Endometrial microvascular endothelial cells (primary cell): Measurements from ENCODE around the gene FSD2. TPM values are rescaled to one million over a fixed set of nuclear protein-coding genes. Genes with fewer than 3 reads are reported as not detected.
"Not testable (repeated sequence)": the region's sequence is repeated elsewhere in the genome, so short reads cannot be mapped to it uniquely, and the experiment has no call there.

Source experiments
- in situ Hi-C: cut with HindIII; loops from 2 replicates; pipeline ENCODE4 v1.10.0; 2017; ENCODE audit warnings: low sequenced_read_pairs, low pct_unique_long_range_greater_than_20kb; ENCODE audit errors: inconsistent ontology term
- total RNA-seq: library from RNA; depleted of rRNA; stranded (reverse); fragments of >200 nt; gene quantifications from one replicate; pipeline ENCODE4 v1.2.3, GENCODE V29; 2015; ENCODE audit errors: inconsistent ontology term

FSD2 gene
- total RNA-seq, 1 donor from 2014 or later, result not detected

- in situ Hi-C loops, result no loop called here
Observed at GRCh38 chr15:82802497-82802896, 3.4 kb downstream of the FSD2 start.

GRCh38 chr15:82799183-82799841 lies 6.6 kb downstream of the FSD2 start:
- in situ Hi-C loops, result no loop called here

- in situ Hi-C loops, result no loop called here
Observed at GRCh38 chr15:82798531-82799166, 7.2 kb downstream of the FSD2 start.

GRCh38 chr15:82798104-82798503 lies 7.8 kb downstream of the FSD2 start:
- in situ Hi-C loops, result no loop called here

GRCh38 chr15:82793737-82794136 lies 12.1 kb downstream of the FSD2 start:
- in situ Hi-C loops, result no loop called here

- in situ Hi-C loops, result no loop called here
Observed at GRCh38 chr15:82792068-82792467, 13.8 kb downstream of the FSD2 start.

- in situ Hi-C loops, result no loop called here
Observed at GRCh38 chr15:82790321-82790720, 15.5 kb downstream of the FSD2 start.

GRCh38 chr15:82789491-82789890 lies 16.4 kb downstream of the FSD2 start:
- in situ Hi-C loops, result no loop called here

- in situ Hi-C loops, result no loop called here
Observed at GRCh38 chr15:82788496-82788895, 17.4 kb downstream of the FSD2 start.

- in situ Hi-C loops, result no loop called here
Observed at GRCh38 chr15:82781349-82781748, 24.5 kb downstream of the FSD2 start.

- in situ Hi-C loops, result no loop called here
Observed at GRCh38 chr15:82778755-82779154, 27.1 kb downstream of the FSD2 start.

GRCh38 chr15:82774496-82774895 lies 31.4 kb downstream of the FSD2 start:
- in situ Hi-C loops, result no loop called here

- in situ Hi-C loops, result no loop called here
Observed at GRCh38 chr15:82771789-82772607, 33.9 kb downstream of the FSD2 start.

- in situ Hi-C loops, result no loop called here
Observed at GRCh38 chr15:82768414-82769054, 37.3 kb downstream of the FSD2 start.

GRCh38 chr15:82767163-82767829 lies 38.6 kb downstream of the FSD2 start:
- in situ Hi-C loops, result no loop called here

GRCh38 chr15:82766201-82766600 lies 39.7 kb downstream of the FSD2 start:
- in situ Hi-C loops, result not testable (repeated sequence)

GRCh38 chr15:82764740-82765139 lies 41.1 kb downstream of the FSD2 start:
- in situ Hi-C loops, result no loop called here

GRCh38 chr15:82764117-82764490 lies 41.8 kb downstream of the FSD2 start:
- in situ Hi-C loops, result no loop called here
